Mucosa of stomach (tissue), 1 donor: Measurements from ENCODE around the gene LAMTOR5.

Experiments used
- H3K27me3 ChIP-seq: one replicate; pipeline ENCODE4 v1.7.0; 2013; ENCODE audit warnings: mild to moderate bottlenecking, low read length; ENCODE audit not compliant: control insufficient read depth, insufficient read depth
- H3K36me3 ChIP-seq: one replicate; pipeline ENCODE4 v1.7.0; 2013; ENCODE audit warnings: low read length; ENCODE audit not compliant: control insufficient read depth, insufficient read depth
- H3K4me1 ChIP-seq: one replicate; pipeline ENCODE4 v1.7.0; 2013; ENCODE audit warnings: mild to moderate bottlenecking, low read length; ENCODE audit not compliant: control insufficient read depth, insufficient read depth
- H3K4me3 ChIP-seq: one replicate; pipeline ENCODE4 v1.7.0; 2013; ENCODE audit warnings: low read length
- H3K9ac ChIP-seq: one replicate; pipeline ENCODE4 v1.7.0; 2013; ENCODE audit warnings: mild to moderate bottlenecking, low read length, moderate library complexity
- H3K9me3 ChIP-seq: one replicate; pipeline ENCODE4 v1.7.0; 2013; ENCODE audit warnings: mild to moderate bottlenecking, low read length, moderate library complexity; ENCODE audit not compliant: control insufficient read depth
- donor health status: Pancreatic carcinoma.

LAMTOR5 gene

DNA sequence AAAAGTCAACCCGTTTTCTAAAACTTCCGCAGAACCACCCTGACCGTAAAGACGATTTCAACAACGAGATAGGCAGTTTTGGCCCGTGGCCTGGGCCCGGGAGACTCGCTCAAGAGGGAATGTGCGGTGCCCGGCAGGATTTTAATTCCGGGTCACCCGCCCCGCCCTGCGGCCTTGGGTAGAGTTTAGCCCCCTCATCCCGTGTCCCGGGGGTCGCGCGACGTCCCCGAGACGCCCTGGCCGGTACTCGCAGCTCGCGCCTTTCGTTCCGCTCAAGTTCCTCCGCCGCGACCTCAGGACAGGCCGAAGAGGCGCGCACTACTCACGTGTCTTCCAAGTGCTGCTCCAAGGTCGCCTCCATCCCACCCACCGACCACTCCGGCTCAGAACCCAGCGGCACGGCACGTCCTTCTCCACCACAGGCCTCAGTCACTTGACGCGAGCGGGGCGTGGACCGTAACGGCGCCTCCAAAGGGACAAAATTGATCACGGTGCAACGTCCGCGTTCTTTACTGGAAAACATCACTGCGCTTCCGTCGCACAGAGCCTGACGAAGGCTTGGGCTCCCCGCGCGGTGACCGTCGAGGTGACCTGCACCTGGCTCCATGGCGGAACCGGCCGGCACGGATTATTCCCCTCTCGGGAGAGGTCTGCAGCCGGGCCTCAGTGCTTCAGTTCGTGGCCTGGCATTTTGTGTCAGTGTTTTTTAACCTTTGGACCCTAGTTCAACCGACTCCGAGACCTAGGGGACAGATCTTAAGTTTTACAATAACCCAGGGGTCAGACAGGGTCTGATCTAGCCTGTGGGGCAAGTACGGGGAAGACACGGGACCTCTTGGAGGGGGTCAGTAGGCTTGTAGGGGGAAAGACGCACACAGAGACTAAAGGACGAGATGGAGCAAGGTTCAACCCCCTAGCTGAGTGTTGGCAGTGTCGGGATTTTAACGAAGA, at the start of gene LAMTOR5:
TSS of gene LAMTOR5 (minus strand) at position 435 of the 951 bp plus-strand sequence. CDS start at position 361, 74 bp downstream.
- Histone ChIP-seq H3K27me3 (no peaks in the 10 kb centered on the region), H3K36me3 (no peaks in the 10 kb centered on the region), H3K9me3 (no peaks in the 10 kb centered on the region), H3K4me1 (peaks cover 15% of the 10 kb centered on the region), H3K4me3 (peak within 1 kb of the TSS; percentile 98), H3K9ac (peak within 1 kb of the TSS; percentile 98)

DNA sequence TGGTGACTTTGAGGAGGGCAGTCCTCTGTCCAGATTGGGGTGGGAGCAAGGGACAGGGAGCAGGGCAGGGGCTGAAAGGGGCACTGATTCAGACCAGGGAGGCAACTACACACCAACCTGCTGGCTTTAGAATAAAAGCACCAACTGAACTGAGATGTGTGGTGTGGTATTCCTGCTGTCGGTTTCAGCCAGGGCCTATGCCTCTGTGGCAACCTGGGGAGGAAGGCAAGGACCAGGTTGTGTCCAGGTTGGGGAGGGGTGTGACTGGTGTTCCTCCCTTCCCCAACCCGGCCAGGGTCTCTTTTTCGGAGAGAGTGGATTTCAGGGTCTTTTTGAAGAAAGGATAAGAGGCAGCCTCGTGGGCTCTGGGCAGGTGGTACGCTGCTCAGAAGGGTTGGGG, 49.7 kb upstream of the LAMTOR5 start:
- Histone ChIP-seq H3K4me3 (no peak overlapping the region), H3K9me3 (no peaks in the 10 kb centered on the region), H3K4me1 (no peaks in the 10 kb centered on the region), H3K27me3 (peaks cover 17% of the 10 kb centered on the region), H3K36me3 (no peaks in the 10 kb centered on the region), H3K9ac (no peak overlapping the region)

GRCh38 chr1:110455151-110455550, 47.7 kb upstream of the LAMTOR5 start:
- no peaks in the 10 kb centered on the region for H3K9me3 ChIP-seq
- H3K9ac ChIP-seq = no peak overlapping the region
- H3K36me3 ChIP-seq = no peaks in the 10 kb centered on the region
- H3K27me3 ChIP-seq = peaks cover 31% of the 10 kb centered on the region
- no peaks in the 10 kb centered on the region for H3K4me1 ChIP-seq
- H3K4me3 ChIP-seq = no peak overlapping the region

GRCh38 chr1:110454328-110454727, 46.8 kb upstream of the LAMTOR5 start:
- H3K27me3 ChIP-seq = peaks cover 37% of the 10 kb centered on the region
- no peak overlapping the region for H3K4me3 ChIP-seq
- H3K9ac ChIP-seq = no peak overlapping the region
- H3K9me3 ChIP-seq = no peaks in the 10 kb centered on the region
- H3K36me3 ChIP-seq = no peaks in the 10 kb centered on the region
- H3K4me1 ChIP-seq = no peaks in the 10 kb centered on the region

DNA sequence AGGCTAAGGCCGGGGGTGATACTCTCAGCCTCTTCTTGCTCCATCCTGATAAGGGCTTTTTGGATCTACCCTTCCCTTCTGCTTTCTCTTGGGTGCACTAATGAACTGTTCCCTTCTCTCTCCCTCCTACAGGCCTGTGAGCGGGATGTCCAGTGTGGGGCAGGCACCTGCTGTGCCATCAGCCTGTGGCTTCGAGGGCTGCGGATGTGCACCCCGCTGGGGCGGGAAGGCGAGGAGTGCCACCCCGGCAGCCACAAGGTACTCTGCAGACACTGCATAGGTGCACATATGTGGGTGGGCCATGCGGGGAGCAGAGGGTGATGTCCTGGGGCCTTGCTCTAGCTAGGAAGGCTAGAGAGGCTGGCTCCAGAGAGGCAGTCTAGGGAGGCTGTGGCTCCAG, 46.3 kb upstream of the LAMTOR5 start:
- no peaks in the 10 kb centered on the region for H3K4me1 ChIP-seq
- H3K9me3 ChIP-seq = no peaks in the 10 kb centered on the region
- no peak overlapping the region for H3K4me3 ChIP-seq
- H3K9ac ChIP-seq = no peak overlapping the region
- H3K36me3 ChIP-seq = no peaks in the 10 kb centered on the region
- peaks cover 38% of the 10 kb centered on the region for H3K27me3 ChIP-seq

GRCh38 chr1:110452330-110452729, 44.8 kb upstream of the LAMTOR5 start:
- Histone ChIP-seq H3K4me1 (no peaks in the 10 kb centered on the region), H3K36me3 (no peaks in the 10 kb centered on the region), H3K9me3 (no peaks in the 10 kb centered on the region), H3K9ac (no peak overlapping the region), H3K4me3 (no peak overlapping the region), H3K27me3 (peaks cover 44% of the 10 kb centered on the region)

DNA sequence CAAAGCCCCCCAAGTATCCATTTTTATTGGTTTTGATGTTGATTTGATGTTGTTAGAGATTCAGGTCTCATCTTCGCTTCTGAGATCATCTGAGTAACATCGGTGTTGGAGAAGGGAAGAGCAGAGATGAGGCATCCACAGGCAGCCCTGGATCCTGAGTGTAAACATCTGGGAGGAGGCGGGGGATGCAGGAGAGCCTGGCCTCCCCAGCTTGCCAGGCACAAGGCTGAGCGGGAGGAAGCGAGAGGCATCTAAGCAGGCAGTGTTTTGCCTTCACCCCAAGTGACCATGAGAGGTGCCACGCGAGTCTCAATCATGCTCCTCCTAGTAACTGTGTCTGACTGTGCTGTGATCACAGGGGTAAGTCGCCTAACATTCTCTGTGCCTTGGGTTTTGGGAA, 43.4 kb upstream of the LAMTOR5 start, which contains the start of gene PROK1:
TSS of gene PROK1 (plus strand) at position 221 of the 400 bp plus-strand sequence. CDS start at position 289, 68 bp downstream.
- no peaks in the 10 kb centered on the region for H3K36me3 ChIP-seq

DNA sequence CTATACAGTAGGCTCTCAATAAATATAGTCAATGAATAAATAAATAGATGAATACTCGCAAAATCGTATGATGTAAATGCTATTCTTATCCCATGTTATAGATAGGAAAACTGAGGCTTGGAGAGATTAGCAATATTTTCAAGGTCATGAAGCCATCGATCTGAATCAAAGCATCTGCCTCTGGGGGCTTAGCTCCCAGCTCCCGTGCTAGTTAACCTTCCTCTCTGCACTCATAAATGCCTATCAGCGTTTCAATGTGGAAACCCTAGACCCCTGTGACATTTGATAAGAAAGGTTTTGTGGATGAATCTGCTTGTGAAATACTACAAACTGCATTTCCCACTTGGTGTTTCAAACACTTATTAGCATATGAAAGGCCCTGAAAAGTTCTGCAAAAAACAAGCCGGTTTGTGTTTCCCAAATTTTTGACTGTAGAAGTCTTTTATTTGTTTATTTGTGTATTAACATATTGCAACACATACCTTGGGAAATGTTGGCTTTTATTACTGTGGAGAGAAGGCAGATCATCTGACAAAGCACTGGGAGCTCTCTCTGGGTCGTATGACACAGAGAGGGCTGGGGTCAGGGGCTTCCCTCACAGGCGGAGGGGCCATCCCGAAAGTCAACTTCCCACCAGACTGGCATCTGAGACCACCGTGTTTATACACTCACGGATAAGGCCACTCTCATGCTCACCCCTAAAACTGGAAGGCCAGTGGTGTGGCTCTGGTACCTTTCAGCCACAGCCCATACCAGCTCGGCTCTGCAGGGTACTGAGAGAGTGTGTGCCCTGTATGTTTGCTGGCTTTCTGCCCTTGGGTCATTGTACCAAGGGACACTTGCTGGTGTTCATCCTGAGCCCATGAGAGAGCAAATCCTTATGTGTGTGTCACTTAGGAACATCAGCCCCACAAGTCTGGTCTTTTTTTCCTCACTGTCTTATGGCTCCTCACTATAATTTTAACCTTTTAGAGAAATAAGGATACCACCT, 42.5 kb upstream of the LAMTOR5 start:
- H3K9me3 ChIP-seq = no peaks in the 10 kb centered on the region
- H3K36me3 ChIP-seq = no peaks in the 10 kb centered on the region
- peaks cover 44% of the 10 kb centered on the region for H3K27me3 ChIP-seq
- no peak overlapping the region for H3K9ac ChIP-seq
- no peaks in the 10 kb centered on the region for H3K4me1 ChIP-seq
- no peak overlapping the region for H3K4me3 ChIP-seq

More for the DNA sequence above, 43.4 kb upstream of the LAMTOR5 start, which contains the start of gene PROK1:
- peaks cover 44% of the 10 kb centered on the region for H3K27me3 ChIP-seq
- no peak within 1 kb of the TSS for H3K4me3 ChIP-seq
- no peaks in the 10 kb centered on the region for H3K4me1 ChIP-seq
- no peaks in the 10 kb centered on the region for H3K9me3 ChIP-seq
- no peak within 1 kb of the TSS for H3K9ac ChIP-seq

DNA sequence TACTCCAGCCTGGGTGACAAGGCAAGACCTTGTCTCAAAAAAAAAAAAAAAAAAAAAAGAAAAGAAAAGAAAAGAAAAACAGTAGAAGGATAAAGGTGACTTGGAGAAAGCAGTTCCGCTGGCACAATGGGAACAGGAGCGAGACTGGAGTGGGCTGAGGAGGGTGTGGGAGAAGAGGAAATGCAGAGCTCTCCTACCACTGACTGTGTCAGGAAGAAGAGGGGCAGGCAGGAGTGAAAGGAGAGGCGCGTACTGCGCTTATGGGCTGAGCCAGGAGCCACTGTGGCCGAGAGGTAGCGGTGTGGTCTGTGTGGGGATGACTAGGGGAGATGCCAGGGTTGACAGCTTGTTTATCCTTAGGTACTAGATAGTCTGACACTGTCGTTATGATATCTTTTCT, 37.1 kb upstream of the LAMTOR5 start:
- Histone ChIP-seq H3K4me1 (peaks cover 22% of the 10 kb centered on the region), H3K36me3 (no peaks in the 10 kb centered on the region), H3K4me3 (no peak overlapping the region), H3K9me3 (no peaks in the 10 kb centered on the region), H3K27me3 (peaks cover 16% of the 10 kb centered on the region), H3K9ac (no peak overlapping the region)

GRCh38 chr1:110443451-110443850, 36.0 kb upstream of the LAMTOR5 start:
- H3K36me3 ChIP-seq = no peaks in the 10 kb centered on the region
- no peaks in the 10 kb centered on the region for H3K9me3 ChIP-seq

GRCh38 chr1:110441888-110442287, 34.4 kb upstream of the LAMTOR5 start:
- Histone ChIP-seq H3K4me1 (peaks cover 28% of the 10 kb centered on the region), H3K36me3 (no peaks in the 10 kb centered on the region), H3K4me3 (no peak overlapping the region), H3K9ac (no peak overlapping the region), H3K9me3 (no peaks in the 10 kb centered on the region), H3K27me3 (peaks cover 16% of the 10 kb centered on the region)

More at GRCh38 chr1:110443451-110443850, 36.0 kb upstream of the LAMTOR5 start:
- no peak overlapping the region for H3K4me3 ChIP-seq
- peaks cover 28% of the 10 kb centered on the region for H3K4me1 ChIP-seq
- peaks cover 13% of the 10 kb centered on the region for H3K27me3 ChIP-seq
- no peak overlapping the region for H3K9ac ChIP-seq
